ENCODE results near the gene METTL15. TPM values are rescaled to one million over a fixed set of nuclear protein-coding genes. Genes with fewer than 3 reads are reported as not detected.

METTL15 gene
- total RNA-seq, 3 donors from 2014 or later (not counting 1 experiment from before 2014, with no cell fraction given): 7.4 to 12.1 (median 9.1) TPM

DNA sequence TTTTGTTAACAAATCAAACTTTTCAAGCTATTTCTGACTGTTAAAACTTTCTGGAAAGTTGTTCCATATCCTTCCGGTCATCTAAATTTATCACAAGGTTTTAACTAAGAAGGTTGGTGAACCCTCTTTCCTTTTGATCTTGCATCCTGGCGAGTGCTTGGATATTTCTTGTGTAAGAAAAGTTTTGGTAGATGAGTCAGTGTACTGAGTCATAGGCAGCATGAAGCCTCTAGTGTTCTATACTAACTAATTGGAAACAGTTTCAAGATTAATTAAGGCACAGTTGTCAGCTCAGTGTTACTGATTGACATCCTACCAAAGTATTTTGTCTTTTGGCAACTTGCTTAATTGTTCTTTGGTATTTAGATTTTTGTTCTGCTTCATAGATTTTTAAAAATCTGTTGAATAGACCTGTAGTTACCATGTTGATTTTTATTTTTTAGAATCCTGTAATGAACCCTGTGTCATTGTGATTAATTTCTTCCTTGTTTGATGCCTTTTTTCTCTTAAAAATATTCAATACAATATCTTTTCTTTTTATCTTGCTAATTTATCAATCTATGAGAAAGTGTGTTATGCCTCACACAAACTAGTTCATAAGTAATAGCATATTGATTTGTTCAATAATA lies 38.0 kb downstream of the METTL15 start:
- Mint-ChIP-seq H3K4me3 (no peak overlapping the region), H3K9me3 (no peaks in the 10 kb centered on the region), H3K4me1 (peaks cover 0 to 6% of the 10 kb centered on the region in 2 donors), H3K27ac (no peak overlapping the region), H3K27me3 (ENCODE audit: low read depth in 2 of 2) (no peaks in the 10 kb centered on the region), H3K36me3 (no peaks in the 10 kb centered on the region)
- WGBS (ENCODE audit: insufficient coverage): 100% methylated on average over 1 of the region's 2 CpGs
- H3K4me3 ChIP-seq (ENCODE audit: low read length): no peak overlapping the region
- H3K27ac ChIP-seq (ENCODE audit: low read length): no peak overlapping the region
- TF ChIP-seq, protein P1, sequence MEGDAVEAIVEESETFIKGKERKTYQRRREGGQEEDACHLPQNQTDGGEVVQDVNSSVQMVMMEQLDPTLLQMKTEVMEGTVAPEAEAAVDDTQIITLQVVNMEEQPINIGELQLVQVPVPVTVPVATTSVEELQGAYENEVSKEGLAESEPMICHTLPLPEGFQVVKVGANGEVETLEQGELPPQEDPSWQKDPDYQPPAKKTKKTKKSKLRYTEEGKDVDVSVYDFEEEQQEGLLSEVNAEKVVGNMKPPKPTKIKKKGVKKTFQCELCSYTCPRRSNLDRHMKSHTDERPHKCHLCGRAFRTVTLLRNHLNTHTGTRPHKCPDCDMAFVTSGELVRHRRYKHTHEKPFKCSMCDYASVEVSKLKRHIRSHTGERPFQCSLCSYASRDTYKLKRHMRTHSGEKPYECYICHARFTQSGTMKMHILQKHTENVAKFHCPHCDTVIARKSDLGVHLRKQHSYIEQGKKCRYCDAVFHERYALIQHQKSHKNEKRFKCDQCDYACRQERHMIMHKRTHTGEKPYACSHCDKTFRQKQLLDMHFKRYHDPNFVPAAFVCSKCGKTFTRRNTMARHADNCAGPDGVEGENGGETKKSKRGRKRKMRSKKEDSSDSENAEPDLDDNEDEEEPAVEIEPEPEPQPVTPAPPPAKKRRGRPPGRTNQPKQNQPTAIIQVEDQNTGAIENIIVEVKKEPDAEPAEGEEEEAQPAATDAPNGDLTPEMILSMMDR (IDR thresholded peaks at IDR 0.05): no peak
- no peaks in the 10 kb centered on the region for H3K27me3 ChIP-seq (ENCODE audit: control insufficient read depth, insufficient read depth, low read length)
- H3K4me1 ChIP-seq (ENCODE audit: control insufficient read depth, insufficient read depth, low read length): no peaks in the 10 kb centered on the region
- no peak for DNase-seq
- no peaks in the 10 kb centered on the region for H3K9me3 ChIP-seq (ENCODE audit: control insufficient read depth, insufficient read depth, low read length)
- ATAC-seq: no peak
- intact Hi-C loops (cut with micrococcal nuclease): no loop called here
- no peaks in the 10 kb centered on the region for H3K36me3 ChIP-seq (ENCODE audit: control insufficient read depth, insufficient read depth, low read length)

DNA sequence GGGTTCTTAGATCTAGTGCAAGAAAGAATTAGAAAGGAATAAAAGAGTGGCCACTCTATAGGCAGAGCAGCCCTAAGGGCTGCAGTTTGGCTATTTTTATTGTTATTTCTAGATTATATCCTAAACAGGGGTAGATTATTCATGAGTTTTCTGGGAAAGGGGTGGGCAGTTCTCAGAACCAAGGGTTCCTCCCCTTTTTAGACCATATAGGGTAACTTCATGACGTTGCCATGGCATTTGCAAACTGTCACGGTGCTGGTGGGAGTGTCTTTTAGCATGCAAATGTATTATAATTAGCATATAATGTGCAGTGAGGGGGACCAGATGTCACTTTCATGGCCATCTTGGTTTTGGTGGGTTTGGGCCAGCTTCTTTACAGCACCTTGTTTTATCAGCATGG lies 44.6 kb downstream of the METTL15 start:
- WGBS (ENCODE audit: insufficient coverage): 100% methylated on average over 2 of the region's 2 CpGs
- Histone ChIP-seq H3K27me3 (ENCODE audit: control insufficient read depth, insufficient read depth, low read length) (no peaks in the 10 kb centered on the region), H3K27ac (ENCODE audit: low read length) (no peak overlapping the region), H3K4me3 (ENCODE audit: low read length) (no peak overlapping the region), H3K9me3 (ENCODE audit: control insufficient read depth, insufficient read depth, low read length) (no peaks in the 10 kb centered on the region), H3K36me3 (ENCODE audit: control insufficient read depth, insufficient read depth, low read length) (no peaks in the 10 kb centered on the region), H3K4me1 (ENCODE audit: control insufficient read depth, insufficient read depth, low read length) (no peaks in the 10 kb centered on the region)
- H3K4me1 Mint-ChIP-seq: no peaks in the 10 kb centered on the region
- ATAC-seq (no peak), DNase-seq (no peak)
- no peaks in the 10 kb centered on the region for H3K9me3 Mint-ChIP-seq
- H3K36me3 Mint-ChIP-seq: peaks cover 3% of the 10 kb centered on the region
- no peaks in the 10 kb centered on the region for H3K27me3 Mint-ChIP-seq (ENCODE audit: low read depth in 2 of 2)
- no peak overlapping the region for H3K27ac Mint-ChIP-seq
- TF ChIP-seq, protein P1 (IDR thresholded peaks at IDR 0.05): no peak
- intact Hi-C loops (cut with micrococcal nuclease): no loop called here
- H3K4me3 Mint-ChIP-seq: no peak overlapping the region

DNA sequence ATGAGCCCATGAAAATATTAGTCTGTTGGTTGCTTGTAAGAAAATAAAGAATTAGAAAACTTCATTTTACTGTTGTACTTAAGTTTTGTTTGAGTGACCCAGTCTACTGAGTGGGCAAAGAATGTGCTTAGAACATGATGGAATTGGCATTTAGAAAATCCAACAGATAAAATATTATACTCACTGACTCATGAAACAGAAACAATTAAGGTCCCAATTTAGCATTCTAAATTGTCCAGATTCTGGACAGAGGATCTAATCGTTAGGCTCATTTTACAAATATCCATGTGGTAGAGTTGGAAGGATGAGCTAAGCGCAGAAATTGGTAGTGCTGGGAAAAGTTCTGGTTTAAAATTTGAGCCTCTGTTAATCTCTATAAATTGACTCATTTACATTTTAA lies 45.4 kb downstream of the METTL15 start:
- H3K4me3 Mint-ChIP-seq: no peak overlapping the region
- no peaks in the 10 kb centered on the region for H3K27me3 Mint-ChIP-seq (ENCODE audit: low read depth in 2 of 2)
- no peaks in the 10 kb centered on the region for H3K9me3 ChIP-seq (ENCODE audit: control insufficient read depth, insufficient read depth, low read length)
- no peak overlapping the region for H3K4me3 ChIP-seq (ENCODE audit: low read length)
- no peak for ATAC-seq
- H3K36me3 ChIP-seq (ENCODE audit: control insufficient read depth, insufficient read depth, low read length): no peaks in the 10 kb centered on the region
- TF ChIP-seq, protein P1 (IDR thresholded peaks at IDR 0.05): no peak
- DNase-seq: no peak
- H3K4me1 ChIP-seq (ENCODE audit: control insufficient read depth, insufficient read depth, low read length): no peaks in the 10 kb centered on the region
- H3K4me1 Mint-ChIP-seq: no peaks in the 10 kb centered on the region
- H3K27ac ChIP-seq (ENCODE audit: low read length): no peak overlapping the region
- intact Hi-C loops (cut with micrococcal nuclease): no loop called here
- no peaks in the 10 kb centered on the region for H3K9me3 Mint-ChIP-seq
- H3K27ac Mint-ChIP-seq: no peak overlapping the region
- WGBS (ENCODE audit: insufficient coverage): 100% methylated on average over 1 of the region's 2 CpGs
- no peaks in the 10 kb centered on the region for H3K27me3 ChIP-seq (ENCODE audit: control insufficient read depth, insufficient read depth, low read length)
- peaks cover 7% of the 10 kb centered on the region for H3K36me3 Mint-ChIP-seq

DNA sequence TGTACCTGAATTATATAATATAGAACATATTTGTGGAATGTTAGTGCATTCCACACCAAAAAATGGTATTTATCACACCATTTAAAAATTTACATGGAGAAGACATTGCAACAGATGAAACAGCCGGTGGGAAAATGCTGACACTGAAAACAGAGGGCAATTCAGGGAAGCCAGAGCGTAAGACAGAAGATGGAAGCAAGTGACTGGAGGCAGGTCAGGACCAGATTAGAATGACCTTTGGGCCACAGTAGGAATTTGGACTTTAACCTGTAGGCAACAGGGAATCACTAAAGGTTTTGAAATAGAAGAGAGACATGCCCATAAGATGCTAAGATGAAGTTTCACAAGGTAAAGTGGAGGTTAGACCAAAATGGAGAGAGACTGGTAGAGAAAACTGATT lies 60.5 kb downstream of the METTL15 start:
- Mint-ChIP-seq H3K27ac (no peak overlapping the region), H3K4me3 (no peak overlapping the region), H3K27me3 (ENCODE audit: low read depth in 2 of 2) (no peaks in the 10 kb centered on the region), H3K4me1 (peaks cover 6 to 14% of the 10 kb centered on the region in 2 donors), H3K36me3 (no peaks in the 10 kb centered on the region), H3K9me3 (no peaks in the 10 kb centered on the region)
- no peak overlapping the region for H3K27ac ChIP-seq (ENCODE audit: low read length)
- H3K36me3 ChIP-seq (ENCODE audit: control insufficient read depth, insufficient read depth, low read length): no peaks in the 10 kb centered on the region
- TF ChIP-seq, protein P1 (IDR thresholded peaks at IDR 0.05): no peak
- DNase-seq (no peak), ATAC-seq (no peak)
- H3K27me3 ChIP-seq (ENCODE audit: control insufficient read depth, insufficient read depth, low read length): no peaks in the 10 kb centered on the region
- intact Hi-C loops (cut with micrococcal nuclease): no loop called here
- 98% methylated on average over 2 of the region's 2 CpGs for WGBS (ENCODE audit: insufficient coverage)
- no peak overlapping the region for H3K4me3 ChIP-seq (ENCODE audit: low read length)
- no peaks in the 10 kb centered on the region for H3K9me3 ChIP-seq (ENCODE audit: control insufficient read depth, insufficient read depth, low read length)
- H3K4me1 ChIP-seq (ENCODE audit: control insufficient read depth, insufficient read depth, low read length): no peaks in the 10 kb centered on the region

Data from natural killer cell (primary cell).